WERI-Rb-1 (cell line): Measurements from ENCODE around the gene ZHX3.

Experiments used
- DNase-seq: peaks from one replicate; pipeline ENCODE4 v3.0.0-alpha.2; 2020
- H3K27ac ChIP-seq: fragments of 250-450 bp; sonication (Bioruptor Pico); 2 replicates; pipeline ENCODE4 v1.5.1; 2020; ENCODE audit warnings: mild to moderate bottlenecking, moderate library complexity
- H3K27me3 ChIP-seq: fragments of 250-450 bp; sonication (Bioruptor Pico); 2 replicates; pipeline ENCODE4 v1.5.1; 2021; ENCODE audit warnings: mild to moderate bottlenecking, low read depth, moderate library complexity; ENCODE audit not compliant: insufficient read depth, severe bottlenecking
- H3K36me3 ChIP-seq: fragments of 250-450 bp; sonication (Bioruptor Pico); 2 replicates; pipeline ENCODE4 v1.5.1; 2020; ENCODE audit warnings: mild to moderate bottlenecking, moderate library complexity
- H3K4me3 ChIP-seq: 2 replicates; pipeline ENCODE4 v1.5.1; 2011; ENCODE audit warnings: low read depth, mild to moderate bottlenecking, control low read depth, low read length
- H3K9me3 ChIP-seq: fragments of 250-450 bp; sonication (Bioruptor Pico); 2 replicates; pipeline ENCODE4 v1.5.1; 2021; ENCODE audit warnings: mild to moderate bottlenecking, moderate library complexity; ENCODE audit not compliant: severe bottlenecking
- TF ChIP-seq, protein P1 (sequence below): IDR thresholded peaks from 2 replicates; pipeline ENCODE4 v1.5.1; 2011; ENCODE audit warnings: low read depth, mild to moderate bottlenecking, control low read depth, inconsistent platforms, low read length

ZHX3 gene

DNA sequence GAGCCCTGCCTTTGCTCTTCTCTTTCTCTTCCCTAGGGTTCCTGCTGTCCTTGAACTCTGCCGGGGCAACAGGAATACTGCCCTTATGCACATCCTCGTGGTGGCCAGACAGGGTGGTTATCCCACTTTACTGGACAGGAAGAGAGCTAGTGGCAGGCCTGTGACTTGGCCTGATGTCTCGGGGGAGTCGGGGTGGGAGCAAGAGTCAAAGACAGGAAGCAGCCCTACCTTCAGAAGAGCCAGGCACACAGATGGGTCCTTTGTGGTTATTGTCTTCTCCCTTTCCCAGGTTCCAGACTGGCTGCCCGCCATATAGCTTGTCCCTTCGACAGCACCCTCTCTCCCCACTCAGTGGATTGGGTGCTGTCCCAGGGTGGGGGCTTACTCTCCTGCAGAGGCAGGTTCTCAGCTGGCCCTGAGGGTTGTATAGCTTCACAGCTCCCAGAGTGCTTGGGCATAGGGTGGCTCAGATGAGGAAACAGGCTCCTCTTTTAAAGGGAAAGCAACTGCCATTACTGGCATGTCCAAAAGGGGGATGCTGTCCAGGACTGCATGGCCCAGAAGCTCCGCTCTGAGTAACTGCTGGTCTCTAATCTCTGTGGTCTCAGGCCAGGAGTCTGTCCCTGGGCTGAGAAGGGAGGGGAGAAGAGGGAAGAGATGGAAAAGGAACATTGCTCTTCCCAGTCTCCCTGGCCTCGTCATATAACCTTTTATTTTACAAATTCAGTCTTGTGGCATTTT is 162.9 kb downstream of the ZHX3 start:
- Histone ChIP-seq H3K4me3 (no peak overlapping the region), H3K9me3 (no peaks in the 10 kb centered on the region), H3K36me3 (peaks cover 40% of the 10 kb centered on the region), H3K27me3 (no peaks in the 10 kb centered on the region), H3K27ac (no peak overlapping the region)
- TF ChIP-seq, protein P1, sequence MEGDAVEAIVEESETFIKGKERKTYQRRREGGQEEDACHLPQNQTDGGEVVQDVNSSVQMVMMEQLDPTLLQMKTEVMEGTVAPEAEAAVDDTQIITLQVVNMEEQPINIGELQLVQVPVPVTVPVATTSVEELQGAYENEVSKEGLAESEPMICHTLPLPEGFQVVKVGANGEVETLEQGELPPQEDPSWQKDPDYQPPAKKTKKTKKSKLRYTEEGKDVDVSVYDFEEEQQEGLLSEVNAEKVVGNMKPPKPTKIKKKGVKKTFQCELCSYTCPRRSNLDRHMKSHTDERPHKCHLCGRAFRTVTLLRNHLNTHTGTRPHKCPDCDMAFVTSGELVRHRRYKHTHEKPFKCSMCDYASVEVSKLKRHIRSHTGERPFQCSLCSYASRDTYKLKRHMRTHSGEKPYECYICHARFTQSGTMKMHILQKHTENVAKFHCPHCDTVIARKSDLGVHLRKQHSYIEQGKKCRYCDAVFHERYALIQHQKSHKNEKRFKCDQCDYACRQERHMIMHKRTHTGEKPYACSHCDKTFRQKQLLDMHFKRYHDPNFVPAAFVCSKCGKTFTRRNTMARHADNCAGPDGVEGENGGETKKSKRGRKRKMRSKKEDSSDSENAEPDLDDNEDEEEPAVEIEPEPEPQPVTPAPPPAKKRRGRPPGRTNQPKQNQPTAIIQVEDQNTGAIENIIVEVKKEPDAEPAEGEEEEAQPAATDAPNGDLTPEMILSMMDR: no peak
- DNase-seq: no peak

DNA sequence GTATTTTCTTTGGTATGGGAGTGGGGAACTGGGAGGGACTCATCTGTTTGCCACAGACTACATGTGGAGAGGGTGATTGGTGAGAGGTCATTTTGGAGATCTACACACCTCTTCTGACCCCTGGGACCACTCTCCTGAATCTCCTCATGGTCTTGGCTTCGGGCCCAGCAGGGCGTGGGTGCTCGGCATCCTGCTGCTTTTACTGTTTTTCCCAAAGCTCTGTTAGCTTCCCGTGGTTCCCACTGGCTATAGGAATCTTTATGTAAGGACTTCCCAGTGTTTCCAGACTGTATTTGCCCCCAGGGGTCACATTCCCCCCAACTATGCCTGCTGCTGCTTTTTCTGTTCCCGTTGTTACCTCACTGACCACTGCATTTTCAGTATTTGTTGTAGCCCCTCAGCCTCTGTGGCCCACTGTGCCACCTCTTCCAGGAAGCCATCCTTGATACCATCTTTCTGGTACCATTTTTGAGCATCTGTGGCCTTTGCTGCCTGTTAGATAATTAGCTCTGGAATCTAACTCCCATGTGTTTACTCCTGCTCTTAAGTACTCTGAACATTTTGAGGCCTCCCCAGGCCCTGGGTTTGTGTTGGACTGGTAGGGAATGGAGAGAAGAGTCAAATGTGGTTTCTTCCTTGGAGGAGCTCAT is 165.3 kb downstream of the ZHX3 start:
- no peaks in the 10 kb centered on the region for H3K27me3 ChIP-seq
- no peak overlapping the region for H3K4me3 ChIP-seq
- no peaks in the 10 kb centered on the region for H3K9me3 ChIP-seq
- DNase-seq: no peak
- peaks cover 47% of the 10 kb centered on the region for H3K36me3 ChIP-seq
- no peak overlapping the region for H3K27ac ChIP-seq
- TF ChIP-seq, protein P1: no peak

DNA sequence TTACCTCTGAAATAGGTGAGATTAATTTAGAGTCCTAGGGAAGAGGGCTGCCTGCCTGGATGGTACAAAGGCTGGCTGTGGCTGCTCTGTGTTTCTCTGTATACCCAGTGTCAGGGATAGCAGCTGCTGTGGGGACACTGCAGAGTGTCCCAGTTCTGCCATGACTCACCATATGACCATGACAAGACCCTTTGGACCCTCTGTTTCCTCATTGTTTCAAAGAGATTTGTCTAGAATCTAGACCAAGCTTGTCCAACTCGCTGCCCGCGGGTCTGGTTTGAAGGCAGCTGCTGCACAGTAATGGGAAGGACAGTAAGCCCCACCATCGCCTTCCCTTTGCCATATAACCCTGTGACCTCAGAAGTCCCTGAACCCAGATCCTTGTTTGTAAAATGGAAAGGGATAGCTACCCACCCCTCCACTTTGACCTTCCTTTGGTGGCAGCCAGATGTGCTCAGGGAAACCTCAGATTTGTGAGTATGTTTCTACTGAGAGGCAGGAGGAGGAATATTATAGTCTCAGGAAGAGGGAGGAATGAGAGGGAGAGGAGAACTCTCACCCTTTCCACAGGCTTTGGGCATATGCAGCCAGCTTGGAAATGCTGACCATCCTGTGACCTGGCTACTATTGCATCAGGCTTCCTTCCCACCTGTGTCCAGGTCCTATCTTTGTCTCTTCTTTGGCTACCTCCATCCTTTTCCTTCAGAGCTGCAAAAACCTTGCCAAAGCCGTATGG is 166.2 kb downstream of the ZHX3 start:
- Histone ChIP-seq H3K27ac (no peak overlapping the region), H3K27me3 (no peaks in the 10 kb centered on the region), H3K4me3 (no peak overlapping the region), H3K9me3 (no peaks in the 10 kb centered on the region), H3K36me3 (peaks cover 50% of the 10 kb centered on the region)
- DNase-seq: no peak
- TF ChIP-seq, protein P1: no peak

DNA sequence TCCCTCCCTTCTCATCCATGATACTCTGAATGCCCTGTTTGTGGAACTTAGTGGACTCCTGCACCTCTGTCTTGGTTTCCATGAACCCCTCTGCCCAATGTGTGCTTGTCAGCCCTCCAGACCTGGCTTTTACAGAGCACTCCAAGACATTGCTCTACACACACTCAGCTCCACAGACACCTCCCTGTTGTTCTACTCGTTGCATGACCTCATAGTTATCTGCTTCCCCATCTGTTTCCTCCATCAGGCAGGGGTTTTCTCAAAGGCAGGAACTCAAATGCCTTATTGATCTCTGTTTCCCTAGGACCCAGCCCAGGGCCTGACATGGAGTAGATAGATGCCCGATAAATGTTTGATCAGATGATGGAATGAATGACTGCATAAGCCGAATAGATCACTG is 166.9 kb downstream of the ZHX3 start:
- no peak overlapping the region for H3K4me3 ChIP-seq
- no peaks in the 10 kb centered on the region for H3K9me3 ChIP-seq
- H3K27me3 ChIP-seq: no peaks in the 10 kb centered on the region
- no peak for DNase-seq
- H3K36me3 ChIP-seq: peaks cover 57% of the 10 kb centered on the region
- no peak overlapping the region for H3K27ac ChIP-seq
- TF ChIP-seq, protein P1: no peak

DNA sequence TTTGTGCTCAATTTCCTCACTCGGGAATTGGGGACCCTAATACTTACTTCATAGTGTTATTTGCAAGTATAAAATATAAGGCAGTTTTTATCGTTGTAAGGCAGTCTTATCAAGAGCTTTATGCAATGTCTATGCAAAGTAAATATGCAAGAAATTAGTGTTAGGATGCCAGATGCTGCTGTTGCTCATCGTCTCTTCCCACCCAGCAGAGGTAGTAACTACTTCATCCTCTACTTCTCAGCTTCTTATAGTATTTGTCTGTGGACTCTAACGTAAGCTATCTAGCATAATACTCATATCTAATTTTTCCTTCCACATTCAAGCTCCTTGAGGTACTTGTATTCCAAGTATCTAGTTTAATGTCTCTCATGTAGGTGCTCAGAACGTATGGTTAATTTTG is 168.6 kb downstream of the ZHX3 start:
- Histone ChIP-seq H3K27ac (no peak overlapping the region), H3K9me3 (no peaks in the 10 kb centered on the region), H3K4me3 (no peak overlapping the region), H3K36me3 (peaks cover 61% of the 10 kb centered on the region), H3K27me3 (no peaks in the 10 kb centered on the region)
- DNase-seq: no peak
- TF ChIP-seq, protein P1: no peak
